Measurements from ENCODE around the gene UBASH3A.

The UBASH3A gene

GRCh38 chr21:42375506-42375905, 28.2 kb upstream of the UBASH3A start:
- Histone ChIP-seq H3K27ac (ENCODE audit: low read length) (no peak overlapping the region), H3K36me3 (ENCODE audit: insufficient read depth, low read depth, low read length) (no peaks in the 10 kb centered on the region), H3K27me3 (ENCODE audit: insufficient read depth, low read length) (peaks cover 25% of the 10 kb centered on the region), H3K9ac (ENCODE audit: low read depth, low read length) (no peak overlapping the region), H3K4me1 (ENCODE audit: insufficient read depth, low read length) (no peaks in the 10 kb centered on the region), H3K9me3 (ENCODE audit: insufficient read depth, low read depth, low read length) (no peaks in the 10 kb centered on the region), H3K4me3 (ENCODE audit: low read length) (no peak overlapping the region)

- Histone ChIP-seq H3K27ac (ENCODE audit: low read length) (no peak overlapping the region), H3K9me3 (ENCODE audit: insufficient read depth, low read depth, low read length) (no peaks in the 10 kb centered on the region), H3K27me3 (ENCODE audit: insufficient read depth, low read length) (peaks cover 25% of the 10 kb centered on the region), H3K4me3 (ENCODE audit: low read length) (no peak overlapping the region), H3K9ac (ENCODE audit: low read depth, low read length) (no peak overlapping the region), H3K4me1 (ENCODE audit: insufficient read depth, low read length) (no peaks in the 10 kb centered on the region), H3K36me3 (ENCODE audit: insufficient read depth, low read depth, low read length) (no peaks in the 10 kb centered on the region)
Observed at GRCh38 chr21:42375966-42376337, 27.8 kb upstream of the UBASH3A start.

- Histone ChIP-seq H3K4me3 (ENCODE audit: low read length) (no peak overlapping the region), H3K9me3 (ENCODE audit: insufficient read depth, low read depth, low read length) (no peaks in the 10 kb centered on the region), H3K27me3 (ENCODE audit: insufficient read depth, low read length) (peaks cover 25% of the 10 kb centered on the region), H3K27ac (ENCODE audit: low read length) (no peak overlapping the region), H3K4me1 (ENCODE audit: insufficient read depth, low read length) (no peaks in the 10 kb centered on the region), H3K36me3 (ENCODE audit: insufficient read depth, low read depth, low read length) (no peaks in the 10 kb centered on the region), H3K9ac (ENCODE audit: low read depth, low read length) (no peak overlapping the region)
Observed at GRCh38 chr21:42376338-42376982, 27.2 kb upstream of the UBASH3A start.

- Histone ChIP-seq H3K27ac (ENCODE audit: low read length) (no peak overlapping the region), H3K27me3 (ENCODE audit: insufficient read depth, low read length) (peaks cover 25% of the 10 kb centered on the region), H3K36me3 (ENCODE audit: insufficient read depth, low read depth, low read length) (no peaks in the 10 kb centered on the region), H3K9ac (ENCODE audit: low read depth, low read length) (no peak overlapping the region), H3K4me3 (ENCODE audit: low read length) (no peak overlapping the region), H3K4me1 (ENCODE audit: insufficient read depth, low read length) (no peaks in the 10 kb centered on the region), H3K9me3 (ENCODE audit: insufficient read depth, low read depth, low read length) (no peaks in the 10 kb centered on the region)
Observed at GRCh38 chr21:42377211-42377950, 26.3 kb upstream of the UBASH3A start.

GRCh38 chr21:42377951-42378340, 25.8 kb upstream of the UBASH3A start:
- Histone ChIP-seq H3K9me3 (ENCODE audit: insufficient read depth, low read depth, low read length) (no peaks in the 10 kb centered on the region), H3K27ac (ENCODE audit: low read length) (no peak overlapping the region), H3K36me3 (ENCODE audit: insufficient read depth, low read depth, low read length) (no peaks in the 10 kb centered on the region), H3K9ac (ENCODE audit: low read depth, low read length) (no peak overlapping the region), H3K4me3 (ENCODE audit: low read length) (no peak overlapping the region), H3K27me3 (ENCODE audit: insufficient read depth, low read length) (peaks cover 24% of the 10 kb centered on the region), H3K4me1 (ENCODE audit: insufficient read depth, low read length) (no peaks in the 10 kb centered on the region)

- peaks cover 20% of the 10 kb centered on the region for H3K27me3 ChIP-seq (ENCODE audit: insufficient read depth, low read length)
- H3K36me3 ChIP-seq (ENCODE audit: insufficient read depth, low read depth, low read length), result no peaks in the 10 kb centered on the region
- H3K27ac ChIP-seq (ENCODE audit: low read length), result no peak overlapping the region
- H3K9ac ChIP-seq (ENCODE audit: low read depth, low read length), result no peak overlapping the region
- no peaks in the 10 kb centered on the region for H3K9me3 ChIP-seq (ENCODE audit: insufficient read depth, low read depth, low read length)
- no peaks in the 10 kb centered on the region for H3K4me1 ChIP-seq (ENCODE audit: insufficient read depth, low read length)
- H3K4me3 ChIP-seq (ENCODE audit: low read length), result no peak overlapping the region
Observed at GRCh38 chr21:42378418-42378817, 25.3 kb upstream of the UBASH3A start.

GRCh38 chr21:42379426-42380215, 24.1 kb upstream of the UBASH3A start:
- H3K36me3 ChIP-seq (ENCODE audit: insufficient read depth, low read depth, low read length), result no peaks in the 10 kb centered on the region
- H3K27ac ChIP-seq (ENCODE audit: low read length), result no peak overlapping the region
- H3K9me3 ChIP-seq (ENCODE audit: insufficient read depth, low read depth, low read length), result no peaks in the 10 kb centered on the region
- no peaks in the 10 kb centered on the region for H3K4me1 ChIP-seq (ENCODE audit: insufficient read depth, low read length)
- no peak overlapping the region for H3K4me3 ChIP-seq (ENCODE audit: low read length)
- no peak overlapping the region for H3K9ac ChIP-seq (ENCODE audit: low read depth, low read length)
- H3K27me3 ChIP-seq (ENCODE audit: insufficient read depth, low read length), result peaks cover 8% of the 10 kb centered on the region

- Histone ChIP-seq H3K9me3 (ENCODE audit: insufficient read depth, low read depth, low read length) (no peaks in the 10 kb centered on the region), H3K27me3 (ENCODE audit: insufficient read depth, low read length) (0 out of 2 replicates have a peak, but pooled peaks cover 3% of the 10 kb centered on the region), H3K36me3 (ENCODE audit: insufficient read depth, low read depth, low read length) (no peaks in the 10 kb centered on the region), H3K4me1 (ENCODE audit: insufficient read depth, low read length) (no peaks in the 10 kb centered on the region), H3K4me3 (ENCODE audit: low read length) (no peak overlapping the region), H3K9ac (ENCODE audit: low read depth, low read length) (no peak overlapping the region), H3K27ac (ENCODE audit: low read length) (no peak overlapping the region)
Observed at GRCh38 chr21:42381347-42381984, 22.2 kb upstream of the UBASH3A start.

- no peak overlapping the region for H3K9ac ChIP-seq (ENCODE audit: low read depth, low read length)
- H3K27ac ChIP-seq (ENCODE audit: low read length), result no peak overlapping the region
- peaks cover 4% of the 10 kb centered on the region; the same call in 1 of the 2 replicates for H3K4me1 ChIP-seq (ENCODE audit: insufficient read depth, low read length)
- no peaks in the 10 kb centered on the region for H3K36me3 ChIP-seq (ENCODE audit: insufficient read depth, low read depth, low read length)
- H3K4me3 ChIP-seq (ENCODE audit: low read length), result no peak overlapping the region
- H3K9me3 ChIP-seq (ENCODE audit: insufficient read depth, low read depth, low read length), result no peaks in the 10 kb centered on the region
- 0 out of 2 replicates have a peak, but pooled peaks cover 3% of the 10 kb centered on the region for H3K27me3 ChIP-seq (ENCODE audit: insufficient read depth, low read length)
Observed at GRCh38 chr21:42382915-42383314, 20.8 kb upstream of the UBASH3A start.

GRCh38 chr21:42383331-42383730, 20.4 kb upstream of the UBASH3A start:
- Histone ChIP-seq H3K4me3 (ENCODE audit: low read length) (no peak overlapping the region), H3K27ac (ENCODE audit: low read length) (no peak overlapping the region), H3K27me3 (ENCODE audit: insufficient read depth, low read length) (0 out of 2 replicates have a peak, but pooled peaks cover 3% of the 10 kb centered on the region), H3K9me3 (ENCODE audit: insufficient read depth, low read depth, low read length) (no peaks in the 10 kb centered on the region), H3K36me3 (ENCODE audit: insufficient read depth, low read depth, low read length) (no peaks in the 10 kb centered on the region), H3K4me1 (ENCODE audit: insufficient read depth, low read length) (peaks cover 4% of the 10 kb centered on the region; the same call in 1 of the 2 replicates), H3K9ac (ENCODE audit: low read depth, low read length) (no peak overlapping the region)

GRCh38 chr21:42384156-42384945, 19.4 kb upstream of the UBASH3A start:
- Histone ChIP-seq H3K4me3 (ENCODE audit: low read length) (no peak overlapping the region), H3K36me3 (ENCODE audit: insufficient read depth, low read depth, low read length) (no peaks in the 10 kb centered on the region), H3K9ac (ENCODE audit: low read depth, low read length) (no peak overlapping the region), H3K4me1 (ENCODE audit: insufficient read depth, low read length) (peaks cover 11% of the 10 kb centered on the region; the same call in 1 of the 2 replicates), H3K27me3 (ENCODE audit: insufficient read depth, low read length) (0 out of 2 replicates have a peak, but pooled peaks cover 3% of the 10 kb centered on the region), H3K9me3 (ENCODE audit: insufficient read depth, low read depth, low read length) (no peaks in the 10 kb centered on the region), H3K27ac (ENCODE audit: low read length) (no peak overlapping the region)

All from iPS-20b (cell line).